Nephron progenitor cell (in vitro differentiated cells): ENCODE results near the gene ILK.

Source experiments
- DNase-seq: peaks from one replicate; pipeline ENCODE4 v3.0.0; 2021
- H3K27ac Mint-ChIP-seq: 2 replicates; pipeline ENCODE4 v1.8.0; 2021; ENCODE audit warnings: mild to moderate bottlenecking, moderate library complexity, mixed read lengths
- H3K27me3 Mint-ChIP-seq: 2 replicates; pipeline ENCODE4 v1.8.0; 2021; ENCODE audit warnings: mild to moderate bottlenecking, low read depth, mixed read lengths; ENCODE audit not compliant: poor library complexity
- H3K36me3 Mint-ChIP-seq: 2 replicates; pipeline ENCODE4 v1.8.0; 2021; ENCODE audit warnings: low read depth, mixed read lengths
- H3K4me1 Mint-ChIP-seq: 2 replicates; pipeline ENCODE4 v1.8.0; 2021; ENCODE audit warnings: mixed read lengths
- H3K4me3 Mint-ChIP-seq: 2 replicates; pipeline ENCODE4 v1.8.0; 2021; ENCODE audit warnings: mild to moderate bottlenecking, moderate library complexity, mixed read lengths
- H3K9me3 Mint-ChIP-seq: 2 replicates; pipeline ENCODE4 v1.8.0; 2021; ENCODE audit warnings: mild to moderate bottlenecking, moderate library complexity, mixed read lengths
- CTCF ChIP-seq: fragments of 200-600 bp; sonication (generic); IDR thresholded peaks from 2 replicates; pipeline ENCODE4 v1.5.0; 2021; ENCODE audit warnings: antibody characterized with exemption

Gene ILK

GRCh38 chr11:6625156-6625831 is 21.7 kb downstream of the ILK start:
- H3K4me1 Mint-ChIP-seq = no peaks in the 10 kb centered on the region
- no peak for DNase-seq
- H3K27me3 Mint-ChIP-seq = peaks cover 12% of the 10 kb centered on the region

DNA sequence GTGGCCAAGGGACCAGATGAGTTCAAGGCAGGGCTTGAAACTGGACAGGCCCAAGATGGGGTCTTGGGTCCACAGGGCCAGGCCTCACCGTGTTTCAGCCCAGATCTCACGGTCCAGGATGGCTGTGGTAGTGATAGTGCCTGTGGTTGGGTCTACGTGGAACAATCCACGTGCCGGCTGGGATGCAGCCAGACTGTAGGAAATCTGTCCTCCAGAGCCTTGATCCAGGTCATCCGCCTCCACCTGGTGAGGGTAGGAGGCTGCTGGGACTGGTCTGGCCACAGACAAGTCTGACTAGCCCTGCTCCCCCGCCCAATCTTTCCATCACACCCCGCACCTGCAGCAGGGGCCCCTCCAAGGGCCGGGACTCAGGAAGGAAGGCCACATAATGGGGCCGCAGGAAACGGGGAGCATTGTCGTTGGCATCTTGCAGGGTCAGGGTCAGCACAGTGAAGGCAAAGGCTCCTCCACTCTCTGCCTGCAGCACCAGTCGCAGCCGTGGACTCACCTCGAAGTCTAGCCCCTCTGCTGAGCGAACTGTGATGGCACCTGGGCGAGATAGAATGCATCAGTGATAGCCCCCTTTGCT is 22.4 kb downstream of the ILK start:
- DNase-seq = no peak
- H3K9me3 Mint-ChIP-seq = no peaks in the 10 kb centered on the region
- no peak overlapping the region for H3K27ac Mint-ChIP-seq

More at GRCh38 chr11:6625156-6625831, 21.7 kb downstream of the ILK start:
- Mint-ChIP-seq H3K36me3 (peaks cover 48% of the 10 kb centered on the region), H3K9me3 (no peaks in the 10 kb centered on the region), H3K27ac (no peak overlapping the region), H3K4me3 (no peak overlapping the region)
- TF ChIP-seq CTCF = no peak

DNA sequence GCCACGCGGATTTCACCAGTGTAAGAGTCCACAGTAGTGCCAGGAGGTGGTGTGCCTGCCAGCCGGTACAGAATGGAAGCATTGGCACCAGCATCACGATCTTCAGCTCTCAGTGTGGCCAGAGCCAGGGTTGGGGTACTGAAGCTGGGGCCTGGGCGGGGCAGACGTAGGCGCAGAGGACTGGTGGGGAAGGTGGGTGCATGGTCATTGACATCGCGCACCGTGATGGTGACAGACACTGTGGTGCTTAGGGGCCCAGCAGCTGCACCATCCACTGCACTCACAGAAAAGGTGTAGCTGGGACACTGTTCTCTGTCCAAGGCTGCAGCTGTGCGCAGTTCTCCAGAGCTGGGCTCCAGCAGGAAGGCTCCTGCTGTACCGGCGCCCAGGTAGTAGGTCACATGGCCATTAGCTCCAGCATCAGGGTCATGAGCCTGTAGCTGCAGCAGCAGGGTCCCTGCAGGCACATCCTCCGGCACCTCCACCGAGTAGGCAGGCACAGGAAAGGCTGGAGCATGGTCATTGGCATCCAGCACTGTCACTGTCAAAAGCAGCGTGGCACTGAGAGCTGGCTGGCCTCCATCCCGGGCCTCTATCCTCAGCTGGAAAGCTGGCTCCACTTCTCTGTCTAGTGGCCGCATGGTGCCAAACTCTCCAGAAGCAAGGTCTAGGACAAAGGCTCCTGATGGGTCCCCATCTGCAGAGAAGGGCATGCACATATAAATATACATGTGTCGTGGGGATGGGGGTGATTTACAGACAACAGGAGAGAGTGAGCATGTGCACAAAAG is 23.6 kb downstream of the ILK start:
- Mint-ChIP-seq H3K4me1 (no peaks in the 10 kb centered on the region), H3K27ac (no peak overlapping the region), H3K27me3 (peaks cover 28% of the 10 kb centered on the region), H3K36me3 (peaks cover 66% of the 10 kb centered on the region), H3K4me3 (no peak overlapping the region), H3K9me3 (no peaks in the 10 kb centered on the region)
- DNase-seq = no peak
- no peak for TF ChIP-seq CTCF

More for the DNA sequence above, 22.4 kb downstream of the ILK start:
- Mint-ChIP-seq H3K4me1 (no peaks in the 10 kb centered on the region), H3K4me3 (no peak overlapping the region), H3K36me3 (peaks cover 53% of the 10 kb centered on the region), H3K27me3 (peaks cover 17% of the 10 kb centered on the region)
- no peak for TF ChIP-seq CTCF

GRCh38 chr11:6627762-6628241 is 24.2 kb downstream of the ILK start:
- TF ChIP-seq CTCF = no peak
- Mint-ChIP-seq H3K4me1 (no peaks in the 10 kb centered on the region), H3K4me3 (no peak overlapping the region), H3K36me3 (peaks cover 72% of the 10 kb centered on the region), H3K9me3 (no peaks in the 10 kb centered on the region), H3K27ac (no peak overlapping the region), H3K27me3 (peaks cover 34% of the 10 kb centered on the region)
- no peak for DNase-seq

- Mint-ChIP-seq H3K9me3 (no peaks in the 10 kb centered on the region), H3K27ac (no peak overlapping the region), H3K4me1 (peaks cover 4% of the 10 kb centered on the region), H3K4me3 (no peak overlapping the region), H3K27me3 (peaks cover 35% of the 10 kb centered on the region), H3K36me3 (peaks cover 79% of the 10 kb centered on the region)
- DNase-seq = no peak
- TF ChIP-seq CTCF = no peak
Observed at GRCh38 chr11:6628526-6628925, 25.0 kb downstream of the ILK start.
